Natural killer cell treated with Interleukin-12 subunit alpha and Interleukin-12 subunit beta and Interleukin-15 and Interleukin-18, amount 100 ng/mL, for 72 hours (primary cell): ENCODE results near the gene SYNE4. TPM values are rescaled to one million over a fixed set of nuclear protein-coding genes. Genes with fewer than 3 reads are reported as not detected.
A peak's percentile ranks its signal among the peaks of the same experiment; 100 is the strongest.

Source experiments
- ATAC-seq, 2 donors: fragments of 150-1000 bp; cut with Tn5 transposase in 1 of 2; sonication (Bioruptor Pico), chemical (Tn5 transposase) in 1 of 2; 2 replicates each; pipeline ENCODE4 v1.10.0; 2021
- DNase-seq: peaks from one replicate; pipeline ENCODE4 v3.0.0; 2022; ENCODE audit warnings: low spot score
- H3K27ac Mint-ChIP-seq, 2 donors: 1 replicate in 1 of 2; 2 replicates in 1 of 2; pipeline ENCODE4 v1.8.0; 2022; ENCODE audit warnings: mixed read lengths in 2 of 2, mild to moderate bottlenecking in 1 of 2, moderate library complexity in 1 of 2
- H3K27me3 Mint-ChIP-seq, 2 donors: 1 replicate in 1 of 2; 2 replicates in 1 of 2; pipeline ENCODE4 v1.8.0; 2022; ENCODE audit warnings: mixed read lengths in 2 of 2
- H3K36me3 Mint-ChIP-seq: one replicate; pipeline ENCODE4 v1.8.0; 2022; ENCODE audit warnings: mixed read lengths
- H3K4me1 Mint-ChIP-seq, 2 donors: 1 replicate in 1 of 2; 2 replicates in 1 of 2; pipeline ENCODE4 v1.8.0; 2022; ENCODE audit warnings: low read depth in 2 of 2, mixed read lengths in 2 of 2, mild to moderate bottlenecking in 1 of 2
- H3K4me3 Mint-ChIP-seq: one replicate; pipeline ENCODE4 v1.8.0; 2022; ENCODE audit warnings: mixed read lengths
- H3K9me3 Mint-ChIP-seq: 2 replicates; pipeline ENCODE4 v1.8.0; 2022; ENCODE audit warnings: mixed read lengths
- total RNA-seq, 2 donors: library from RNA; stranded (reverse); gene quantifications; one replicate each; pipeline ENCODE4 v1.2.3, GENCODE V29; 2022

The SYNE4 gene
- total RNA-seq, 2 donors from 2014 or later: 3.0 to 4.5 TPM

- H3K4me3 Mint-ChIP-seq: peak within 1 kb of the TSS; percentile 15
Observed at GRCh38 chr19:36032251-36033104, 23.9 kb upstream of the SYNE4 start, which contains the start of gene CLIP3. CLIP3 (minus strand) TSS chr19:36032873; CDS start chr19:36032357, 516 bp downstream.

DNA sequence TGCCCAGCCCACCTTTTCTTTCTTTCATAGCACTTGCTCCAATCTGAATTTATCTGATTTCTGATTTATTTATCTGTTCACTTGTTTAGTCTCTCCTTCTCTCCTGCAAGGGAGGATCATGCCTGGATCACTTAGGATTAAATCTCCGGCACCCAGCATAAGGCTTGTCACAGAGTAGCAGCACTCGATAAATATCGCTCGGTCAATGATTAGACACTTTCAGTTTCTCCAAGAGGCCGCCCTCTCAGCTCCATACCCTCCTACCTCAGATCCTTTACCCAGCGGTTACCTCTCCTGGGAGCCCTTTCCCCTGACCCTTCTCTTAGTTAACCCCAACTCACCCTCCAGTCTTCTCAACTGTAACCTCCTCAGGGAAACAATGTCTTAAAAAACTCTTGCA is 22.7 kb upstream of the SYNE4 start:
- peaks cover 11% of the 10 kb centered on the region in 2 donors for H3K4me1 Mint-ChIP-seq
- no peaks in the 10 kb centered on the region for H3K27me3 Mint-ChIP-seq

More at GRCh38 chr19:36032251-36033104, 23.9 kb upstream of the SYNE4 start, which contains the start of gene CLIP3:
- Mint-ChIP-seq H3K27ac (no peak within 1 kb of the TSS), H3K27me3 (no peaks in the 10 kb centered on the region), H3K9me3 (no peaks in the 10 kb centered on the region), H3K36me3 (no peaks in the 10 kb centered on the region), H3K4me1 (peaks cover 17 to 20% of the 10 kb centered on the region in 2 donors)
- peak; percentile 27 to 70 for ATAC-seq
- DNase-seq: peak; percentile 64

GRCh38 chr19:36030264-36031148 is 21.9 kb upstream of the SYNE4 start:
- DNase-seq (no peak), ATAC-seq (no peak)
- Mint-ChIP-seq H3K27me3 (no peaks in the 10 kb centered on the region), H3K4me1 (peaks cover 6% of the 10 kb centered on the region in 2 donors), H3K9me3 (no peaks in the 10 kb centered on the region), H3K4me3 (no peak overlapping the region), H3K36me3 (no peaks in the 10 kb centered on the region), H3K27ac (no peak overlapping the region)

More for the DNA sequence above, 22.7 kb upstream of the SYNE4 start:
- Mint-ChIP-seq H3K36me3 (no peaks in the 10 kb centered on the region), H3K4me3 (no peak overlapping the region), H3K27ac (no peak overlapping the region), H3K9me3 (no peaks in the 10 kb centered on the region)
- DNase-seq: no peak
- no peak for ATAC-seq

GRCh38 chr19:36028313-36029041 is 19.9 kb upstream of the SYNE4 start:
- DNase-seq (no peak), ATAC-seq (no peak)
- H3K4me1 Mint-ChIP-seq: peaks cover 0 to 4% of the 10 kb centered on the region in 2 donors
- H3K9me3 Mint-ChIP-seq: no peaks in the 10 kb centered on the region
- H3K27ac Mint-ChIP-seq: no peak overlapping the region
- H3K4me3 Mint-ChIP-seq: no peak overlapping the region
- no peaks in the 10 kb centered on the region for H3K27me3 Mint-ChIP-seq
- no peaks in the 10 kb centered on the region for H3K36me3 Mint-ChIP-seq

DNA sequence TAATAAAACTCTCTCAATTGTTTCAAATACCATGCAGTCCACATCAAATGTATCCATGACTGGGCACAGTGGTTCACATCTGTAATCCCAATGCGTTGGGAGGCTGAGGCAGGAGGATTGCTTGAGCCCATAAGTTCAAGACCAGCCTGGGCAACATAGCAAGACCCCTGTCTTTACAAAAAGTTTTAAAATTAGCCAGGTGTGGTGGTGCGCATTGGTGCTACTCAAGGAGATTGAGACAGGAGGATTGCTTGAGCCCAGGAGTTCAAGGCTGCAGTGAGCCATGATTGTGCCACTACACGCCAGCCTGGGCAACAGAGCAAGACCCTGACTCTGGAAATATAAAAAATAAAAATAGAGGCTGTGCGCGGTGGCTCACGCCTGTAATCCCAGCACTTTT is 19.1 kb upstream of the SYNE4 start:
- H3K27ac Mint-ChIP-seq: no peak overlapping the region
- H3K27me3 Mint-ChIP-seq: no peaks in the 10 kb centered on the region
- H3K4me1 Mint-ChIP-seq: peaks cover 0 to 3% of the 10 kb centered on the region in 2 donors
- ATAC-seq (no peak), DNase-seq (no peak)
- no peaks in the 10 kb centered on the region for H3K36me3 Mint-ChIP-seq
- no peaks in the 10 kb centered on the region for H3K9me3 Mint-ChIP-seq
- H3K4me3 Mint-ChIP-seq: no peak overlapping the region

- no peak for ATAC-seq
- DNase-seq: no peak
- Mint-ChIP-seq H3K27ac (no peak overlapping the region), H3K36me3 (no peaks in the 10 kb centered on the region), H3K27me3 (no peaks in the 10 kb centered on the region), H3K9me3 (no peaks in the 10 kb centered on the region), H3K4me3 (no peak overlapping the region), H3K4me1 (peaks cover 0 to 3% of the 10 kb centered on the region in 2 donors)
Observed at GRCh38 chr19:36026091-36026876, 17.7 kb upstream of the SYNE4 start.

DNA sequence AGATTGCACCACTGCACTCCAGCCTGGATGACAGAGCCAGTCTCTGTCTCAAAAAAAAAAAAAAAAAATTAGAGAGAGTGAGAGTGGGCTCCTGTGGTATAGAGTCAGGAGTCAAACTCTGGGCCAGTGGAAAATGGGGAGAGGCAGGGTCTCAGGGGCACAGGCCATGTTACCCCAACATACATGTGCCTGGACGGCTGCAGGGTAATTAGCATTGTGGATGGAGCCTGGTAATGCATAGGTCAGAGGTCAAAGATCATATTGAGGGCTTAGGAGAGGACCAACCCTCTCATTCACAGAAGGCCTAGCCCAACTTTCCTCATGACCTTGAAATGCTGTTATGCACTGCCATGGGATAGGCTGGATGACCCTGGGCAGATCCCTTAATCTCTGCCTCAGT is 16.9 kb upstream of the SYNE4 start:
- DNase-seq (no peak), ATAC-seq (no peak)
- H3K36me3 Mint-ChIP-seq: no peaks in the 10 kb centered on the region
- no peak overlapping the region for H3K4me3 Mint-ChIP-seq
- no peaks in the 10 kb centered on the region for H3K9me3 Mint-ChIP-seq
- H3K27me3 Mint-ChIP-seq: no peaks in the 10 kb centered on the region
- H3K27ac Mint-ChIP-seq: no peak overlapping the region
- H3K4me1 Mint-ChIP-seq: peaks cover 0 to 3% of the 10 kb centered on the region in 2 donors

DNA sequence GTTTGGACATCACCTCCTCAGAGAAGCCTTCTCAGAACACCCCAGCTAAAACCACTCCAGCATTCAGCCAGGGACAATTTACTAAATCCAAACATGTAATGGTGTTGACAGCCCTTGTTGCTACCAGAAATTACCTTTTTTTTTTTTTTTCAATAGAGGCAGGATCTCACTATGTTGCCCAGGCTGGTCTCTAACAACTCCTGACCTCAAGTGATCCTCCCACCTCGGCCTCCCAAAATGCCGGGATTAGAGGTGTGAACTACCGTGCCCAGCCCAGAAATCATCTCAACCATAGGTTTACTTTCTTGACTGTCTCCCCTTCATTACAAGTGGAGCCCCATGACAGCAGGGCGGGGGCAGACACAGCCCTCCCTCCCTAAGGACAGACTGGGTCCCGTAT is 14.8 kb upstream of the SYNE4 start:
- ATAC-seq (no peak), DNase-seq (no peak)
- Mint-ChIP-seq H3K4me3 (no peak overlapping the region), H3K27ac (no peak overlapping the region), H3K27me3 (no peaks in the 10 kb centered on the region), H3K9me3 (no peaks in the 10 kb centered on the region), H3K36me3 (no peaks in the 10 kb centered on the region), H3K4me1 (peaks cover 0 to 3% of the 10 kb centered on the region in 2 donors)

GRCh38 chr19:36019061-36019670 is 10.6 kb upstream of the SYNE4 start:
- no peak overlapping the region for H3K27ac Mint-ChIP-seq
- H3K9me3 Mint-ChIP-seq: no peaks in the 10 kb centered on the region
- H3K4me1 Mint-ChIP-seq: peaks cover 19 to 22% of the 10 kb centered on the region in 2 donors
- DNase-seq (no peak), ATAC-seq (no peak)
- no peaks in the 10 kb centered on the region for H3K36me3 Mint-ChIP-seq
- H3K4me3 Mint-ChIP-seq: no peak overlapping the region
- no peaks in the 10 kb centered on the region for H3K27me3 Mint-ChIP-seq

- Mint-ChIP-seq H3K27me3 (no peaks in the 10 kb centered on the region), H3K27ac (peak within 1 kb of the TSS; percentile 93 to 96), H3K4me1 (peaks cover 41 to 48% of the 10 kb centered on the region in 2 donors), H3K9me3 (no peaks in the 10 kb centered on the region), H3K36me3 (no peaks in the 10 kb centered on the region), H3K4me3 (peak within 1 kb of the TSS; percentile 100)
- peak; percentile 100 for DNase-seq
- peak; percentile 99 for ATAC-seq
Observed at GRCh38 chr19:36014012-36014924, 5.7 kb upstream of the SYNE4 start, which contains the start of gene ALKBH6. ALKBH6 (minus strand) TSS chr19:36014213; CDS start chr19:36013397, 816 bp downstream.

DNA sequence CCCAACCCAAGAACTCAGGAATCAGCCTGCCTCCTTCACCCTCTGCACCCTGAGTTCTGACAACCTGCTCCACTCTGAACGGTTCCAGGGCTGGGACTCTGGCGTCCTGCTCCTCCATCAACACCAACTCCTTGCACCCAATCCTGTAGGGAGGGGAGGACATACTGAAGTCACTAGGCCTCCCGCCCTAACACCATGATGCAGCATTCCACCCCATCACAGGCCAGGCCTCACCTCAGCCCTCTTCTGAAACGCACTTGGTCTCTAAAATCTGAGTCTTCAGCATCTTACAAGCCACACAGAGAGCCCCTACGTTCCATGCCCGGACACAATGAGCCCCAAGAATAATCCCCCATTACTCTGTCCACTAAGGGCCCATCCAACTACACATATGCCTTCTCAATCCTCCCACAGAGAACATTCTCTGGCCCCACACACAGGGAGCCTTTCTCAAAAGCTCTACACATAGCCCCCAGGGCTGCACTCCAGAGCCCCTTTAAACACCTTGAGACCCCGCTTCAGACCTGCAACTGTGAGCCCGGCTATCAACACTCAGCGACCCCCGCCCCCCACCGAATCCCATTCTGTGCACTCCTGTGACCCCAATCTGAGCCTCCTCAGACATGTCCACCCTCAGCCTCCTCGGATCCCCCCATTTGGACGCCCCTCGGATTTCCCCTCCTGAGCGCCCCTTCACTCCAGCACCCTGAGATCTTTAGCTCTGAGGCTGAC is 4.8 kb upstream of the SYNE4 start:
- Mint-ChIP-seq H3K9me3 (no peaks in the 10 kb centered on the region), H3K36me3 (no peaks in the 10 kb centered on the region), H3K4me3 (peak overlapping the region; percentile 100), H3K27me3 (no peaks in the 10 kb centered on the region), H3K27ac (peak overlapping the region; percentile 93 to 96), H3K4me1 (peaks cover 45 to 48% of the 10 kb centered on the region in 2 donors)
- no peak for ATAC-seq
- DNase-seq: no peak
